Endothelial cell of umbilical vein (primary cell): ENCODE results near the gene CIB4. TPM values are rescaled to one million over a fixed set of nuclear protein-coding genes. Genes with fewer than 3 reads are reported as not detected.

Experiments used
- BruUV-seq: library from RNA; stranded (reverse); fragments of 400-500 nt; replicated peaks from 2 replicates; lab custom pipeline; 2021; lab: Mats Ljungman, UMichigan
- CTCF ChIA-PET: fragments of 300-600, 350-600 bp; sonication (Branson Sonifier 250); formaldehyde crosslinking; loops from one replicate; lab custom pipeline; 2021; ENCODE audit warnings: antibody characterized with exemption, inconsistent platforms; lab: Charles Lee
- POLR2A ChIA-PET: fragments of 300-600, 350-600 bp; sonication (Branson Sonifier 250); formaldehyde crosslinking; loops from one replicate; lab custom pipeline; 2021; ENCODE audit warnings: antibody characterized with exemption, inconsistent platforms; lab: Charles Lee
- DNase-seq: peaks from one replicate; pipeline ENCODE4 v3.0.0-alpha.2; 2011; ENCODE audit warnings: low read depth, low spot score
- FAIRE-seq: peaks from 2 replicates; lab custom pipeline; 2011; peaks lifted over from hg19 to GRCh38; lab: Jason Lieb, UNC
- H2AFZ ChIP-seq: 2 replicates; pipeline ENCODE4 v1.6.0; 2012; ENCODE audit warnings: low read depth, low read length, control low read depth, inconsistent platforms
- H3K27ac ChIP-seq: 2 replicates; pipeline ENCODE4 v1.5.1; 2011; ENCODE audit warnings: low read depth, mild to moderate bottlenecking, control low read depth, low read length, moderate library complexity; ENCODE audit not compliant: insufficient read depth
- H3K27me3 ChIP-seq, 2 experiments: 2 replicates each; pipeline versions ENCODE4 v1.6.0 to v1.6.1; 2011; ENCODE audit warnings: low read length in 2 of 2, mixed read lengths in 1 of 2; ENCODE audit not compliant: control insufficient read depth in 2 of 2, insufficient read depth in 2 of 2
- H3K36me3 ChIP-seq, 2 experiments: 2 replicates in 1 of 2; 3 replicates in 1 of 2; pipeline ENCODE4 v1.5.1; 2011; ENCODE audit warnings: low read length in 2 of 2, mild to moderate bottlenecking in 1 of 2, moderate library complexity in 1 of 2; ENCODE audit not compliant: control insufficient read depth in 2 of 2, insufficient read depth in 2 of 2; ENCODE audit errors: extremely low read depth in 1 of 2
- H3K4me1 ChIP-seq: 3 replicates; pipeline ENCODE4 v1.5.1; 2011; ENCODE audit warnings: mild to moderate bottlenecking, low read length; ENCODE audit not compliant: control insufficient read depth, insufficient read depth; ENCODE audit errors: extremely low read depth
- H3K4me2 ChIP-seq: 2 replicates; pipeline ENCODE4 v1.6.1; 2011; ENCODE audit warnings: low read length, control low read depth, mixed read lengths; ENCODE audit not compliant: insufficient read depth
- H3K4me3 ChIP-seq, 3 experiments: fragments of 200-600 bp in 1 of 3; sonication (generic), shearing (Covaris generic) in 1 of 3; replicated peaks in 1 of 3; 2 replicates each; pipeline ENCODE4 v1.5.1; 2011 to 2016; ENCODE audit warnings: control low read depth in 3 of 3, low read length in 3 of 3, mild to moderate bottlenecking in 2 of 3, inconsistent platforms in 1 of 3, low read depth in 1 of 3, moderate library complexity in 1 of 3; ENCODE audit not compliant: insufficient read depth in 1 of 3
- H3K79me2 ChIP-seq: 2 replicates; pipeline ENCODE4 v1.6.0; 2012; ENCODE audit warnings: low read length, inconsistent platforms; ENCODE audit not compliant: control insufficient read depth, insufficient read depth
- H3K9ac ChIP-seq: replicated peaks from 2 replicates; pipeline ENCODE3; 2011; ENCODE audit warnings: low read length, control low read depth; ENCODE audit not compliant: insufficient read depth; ENCODE audit errors: extremely low read depth
- H3K9me1 ChIP-seq: replicated peaks from 3 replicates; pipeline ENCODE4 v1.6.0; 2011; ENCODE audit warnings: mild to moderate bottlenecking, low read length; ENCODE audit not compliant: control insufficient read depth, insufficient read depth; ENCODE audit errors: extremely low read depth
- H3K9me3 ChIP-seq: replicated peaks from 2 replicates; pipeline ENCODE4 v1.5.1; 2012; ENCODE audit warnings: low read length, inconsistent platforms; ENCODE audit not compliant: control insufficient read depth, insufficient read depth
- H4K20me1 ChIP-seq: replicated peaks from 2 replicates; pipeline ENCODE3; 2011; ENCODE audit warnings: mild to moderate bottlenecking, low read length; ENCODE audit not compliant: control insufficient read depth, insufficient read depth; ENCODE audit errors: extremely low read depth
- EZH2 ChIP-seq: IDR thresholded peaks from 2 replicates; pipeline ENCODE4 v1.6.1; 2012; ENCODE audit warnings: borderline replicate concordance, low read depth, mild to moderate bottlenecking, moderate library complexity, low read length, inconsistent platforms; ENCODE audit not compliant: severe bottlenecking
- FOS ChIP-seq: IDR thresholded peaks from 2 replicates; pipeline ENCODE4 v1.6.1; 2011; ENCODE audit warnings: mild to moderate bottlenecking, low read length, moderate library complexity, borderline replicate concordance; ENCODE audit not compliant: insufficient read depth
- GATA2 ChIP-seq: IDR thresholded peaks from 2 replicates; pipeline ENCODE4 v1.7.0; 2011; ENCODE audit warnings: low read depth, mild to moderate bottlenecking, moderate library complexity, mixed read lengths, low read length; ENCODE audit not compliant: insufficient read length, insufficient read depth
- JUN ChIP-seq: IDR thresholded peaks from 2 replicates; pipeline ENCODE4 v1.6.1; 2011; ENCODE audit warnings: borderline replicate concordance, low read depth; ENCODE audit not compliant: insufficient read length, insufficient read depth
- MYC ChIP-seq: IDR thresholded peaks from one replicate; pipeline ENCODE4 v1.6.1; 2011; ENCODE audit warnings: mild to moderate bottlenecking, low read depth, low read length
- POLR2A ChIP-seq: IDR thresholded peaks from 2 replicates; pipeline ENCODE4 v1.6.1; 2012; ENCODE audit warnings: low read depth, mild to moderate bottlenecking, control low read depth, low read length
- POLR2AphosphoS5 ChIP-seq: IDR thresholded peaks from 2 replicates; pipeline ENCODE4 v1.6.1; 2012; ENCODE audit warnings: low read depth, mild to moderate bottlenecking, control low read depth, low read length, moderate library complexity; ENCODE audit not compliant: insufficient read depth
- dilution Hi-C: fragments of 300-500 bp; cut with MboI; formaldehyde crosslinking; loops from one replicate; pipeline ENCODE4 v1.15.0; 2019; ENCODE audit warnings: low sequenced_read_pairs; ENCODE audit not compliant: extremely low pct_ligation_motif_present
- intact Hi-C: fragments of 100-400 bp; cut with micrococcal nuclease; formaldehyde crosslinking; loops from one replicate; pipeline ENCODE4 v1.10.0; 2022
- polyA plus RNA-seq, 4 experiments: library from polyadenylated mRNA; depleted of rRNA in 3 of 4; stranded (reverse) in 3 of 4; unstranded in 1 of 4; fragments of >200 nt; gene quantifications; 2 replicates each; pipeline versions ENCODE4 v1.2.1 to v1.2.3, GENCODE V29; 2011 to 2012; ENCODE audit warnings: missing spikeins in 1 of 4
- total RNA-seq: library from RNA; stranded (reverse); gene quantifications from 2 replicates; pipeline ENCODE4 v1.2.3, GENCODE V29; 2021
- TF ChIP-seq, protein P1 (sequence below), 2 donors: IDR thresholded peaks; 1 replicate in 1 of 2; 2 replicates in 1 of 2; pipeline ENCODE4 v1.5.1; 2011; ENCODE audit warnings: low read length in 2 of 2, mild to moderate bottlenecking in 2 of 2, moderate library complexity in 2 of 2, control low read depth in 1 of 2, inconsistent platforms in 1 of 2, low read depth in 1 of 2; ENCODE audit not compliant: insufficient read depth in 1 of 2; ENCODE audit errors: extremely low read depth in 1 of 2
- TF ChIP-seq, protein P2 (sequence below): IDR thresholded peaks from 2 replicates; pipeline ENCODE4 v1.6.1; 2011; ENCODE audit not compliant: insufficient read depth, insufficient read length

CIB4 gene
- total and polyA plus RNA-seq, 2 donors (not counting 3 experiments of a cell fraction or from before 2014, with no cell fraction given) = not detected

DNA sequence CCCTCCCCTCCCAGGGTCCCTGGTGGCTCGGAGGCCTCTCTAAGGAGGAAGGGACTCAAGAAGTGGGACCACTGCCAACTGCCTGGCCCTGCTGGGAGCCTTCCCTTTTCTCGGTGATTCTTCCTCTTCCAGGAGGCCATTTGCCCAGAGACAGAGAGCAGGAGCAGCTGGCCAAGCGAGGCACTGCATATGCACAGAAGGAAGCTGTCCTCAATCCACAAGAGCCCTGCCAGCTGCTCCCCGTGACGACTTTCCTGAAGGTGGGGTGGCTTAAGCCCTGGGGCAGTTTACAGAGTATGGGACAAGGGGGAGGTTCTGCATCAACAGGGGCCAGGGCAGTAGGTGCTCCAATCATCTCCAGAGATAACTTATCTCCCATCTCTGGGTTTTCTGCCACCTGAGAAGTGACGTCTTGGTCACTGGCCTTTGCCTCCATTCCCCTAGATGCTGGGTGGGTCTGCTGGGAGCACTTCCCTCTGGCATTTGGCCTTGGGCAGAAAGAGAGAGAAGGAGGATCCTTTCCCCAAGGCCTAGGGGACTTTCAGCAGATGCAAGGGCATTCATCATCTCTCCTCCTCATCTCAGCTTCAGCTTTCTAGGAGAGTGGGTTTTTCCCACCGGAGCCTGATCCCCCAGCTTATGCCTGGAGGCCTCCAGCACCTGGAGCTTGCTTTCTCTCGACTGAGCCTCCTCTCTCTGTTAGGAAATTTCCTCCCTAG, 28.5 kb downstream of the CIB4 start:
- H3K36me3 ChIP-seq = no peaks in the 10 kb centered on the region
- no peak for FAIRE-seq
- intact Hi-C loops = no loop called here
- ChIA-PET POLR2A (no interaction called here), CTCF (interaction anchor here (1.2 to 1.7 kb wide), 2 partner anchors 10 to 133 kb away, joined by 7 to 9 read pairs; no protein-coding TSS in a partner anchor)
- H3K9me1 ChIP-seq = no peaks in the 10 kb centered on the region
- no peak for DNase-seq
- TF ChIP-seq, protein P1, sequence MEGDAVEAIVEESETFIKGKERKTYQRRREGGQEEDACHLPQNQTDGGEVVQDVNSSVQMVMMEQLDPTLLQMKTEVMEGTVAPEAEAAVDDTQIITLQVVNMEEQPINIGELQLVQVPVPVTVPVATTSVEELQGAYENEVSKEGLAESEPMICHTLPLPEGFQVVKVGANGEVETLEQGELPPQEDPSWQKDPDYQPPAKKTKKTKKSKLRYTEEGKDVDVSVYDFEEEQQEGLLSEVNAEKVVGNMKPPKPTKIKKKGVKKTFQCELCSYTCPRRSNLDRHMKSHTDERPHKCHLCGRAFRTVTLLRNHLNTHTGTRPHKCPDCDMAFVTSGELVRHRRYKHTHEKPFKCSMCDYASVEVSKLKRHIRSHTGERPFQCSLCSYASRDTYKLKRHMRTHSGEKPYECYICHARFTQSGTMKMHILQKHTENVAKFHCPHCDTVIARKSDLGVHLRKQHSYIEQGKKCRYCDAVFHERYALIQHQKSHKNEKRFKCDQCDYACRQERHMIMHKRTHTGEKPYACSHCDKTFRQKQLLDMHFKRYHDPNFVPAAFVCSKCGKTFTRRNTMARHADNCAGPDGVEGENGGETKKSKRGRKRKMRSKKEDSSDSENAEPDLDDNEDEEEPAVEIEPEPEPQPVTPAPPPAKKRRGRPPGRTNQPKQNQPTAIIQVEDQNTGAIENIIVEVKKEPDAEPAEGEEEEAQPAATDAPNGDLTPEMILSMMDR (IDR thresholded peaks at IDR 0.05; ENCODE audit: extremely low read depth in 1 of 2, insufficient read depth in 1 of 2, low read depth in 1 of 2, low read length in 2 of 2) = no peak
- TF ChIP-seq, protein P2, sequence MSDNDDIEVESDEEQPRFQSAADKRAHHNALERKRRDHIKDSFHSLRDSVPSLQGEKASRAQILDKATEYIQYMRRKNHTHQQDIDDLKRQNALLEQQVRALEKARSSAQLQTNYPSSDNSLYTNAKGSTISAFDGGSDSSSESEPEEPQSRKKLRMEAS = no peak
- TF ChIP-seq POLR2A (no peak), JUN (no peak), GATA2 (no peak), FOS (no peak), MYC (no peak), EZH2 (no peak), POLR2AphosphoS5 (no peak)
- H3K9me3 ChIP-seq = no peaks in the 10 kb centered on the region
- no peak overlapping the region for H2AFZ ChIP-seq
- H4K20me1 ChIP-seq = no peaks in the 10 kb centered on the region
- dilution Hi-C loops = no loop called here
- H3K27ac ChIP-seq = no peak overlapping the region
- no peak overlapping the region for H3K4me2 ChIP-seq
- BruUV-seq = no TSS peak
- H3K27me3 ChIP-seq = peaks cover 10 to 18% of the 10 kb centered on the region in 2 experiments
- no peaks in the 10 kb centered on the region for H3K79me2 ChIP-seq
- no peaks in the 10 kb centered on the region for H3K4me1 ChIP-seq
- H3K9ac ChIP-seq = no peak overlapping the region
- H3K4me3 ChIP-seq = no peak overlapping the region
